DMS153 (cell line): ENCODE data around the gene CCR9.

Experiments
- DNase-seq: peaks from one replicate; lab custom pipeline; 2025; lab: John Stamatoyannopoulos, UW

Gene CCR9

DNA sequence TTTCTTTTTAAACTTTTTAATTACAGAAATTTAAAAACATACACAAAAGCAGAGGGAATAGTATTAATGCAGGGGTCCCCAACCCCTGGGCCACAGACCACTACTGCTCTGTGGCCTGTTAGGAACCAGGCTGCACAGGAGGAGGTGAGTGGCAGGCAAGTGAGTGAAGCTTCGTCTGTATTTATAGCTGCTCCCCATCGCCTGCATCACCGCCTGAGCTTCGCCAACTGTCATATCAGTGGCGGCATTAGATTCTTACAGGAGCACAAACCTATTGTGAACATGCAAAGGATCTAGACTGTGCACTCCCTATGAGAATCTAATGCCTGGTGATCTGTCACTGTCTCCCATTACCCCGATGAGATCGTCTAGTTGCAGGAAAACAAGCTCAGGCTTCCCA is 22.4 kb downstream of the CCR9 start:
- no peak for DNase-seq

DNA sequence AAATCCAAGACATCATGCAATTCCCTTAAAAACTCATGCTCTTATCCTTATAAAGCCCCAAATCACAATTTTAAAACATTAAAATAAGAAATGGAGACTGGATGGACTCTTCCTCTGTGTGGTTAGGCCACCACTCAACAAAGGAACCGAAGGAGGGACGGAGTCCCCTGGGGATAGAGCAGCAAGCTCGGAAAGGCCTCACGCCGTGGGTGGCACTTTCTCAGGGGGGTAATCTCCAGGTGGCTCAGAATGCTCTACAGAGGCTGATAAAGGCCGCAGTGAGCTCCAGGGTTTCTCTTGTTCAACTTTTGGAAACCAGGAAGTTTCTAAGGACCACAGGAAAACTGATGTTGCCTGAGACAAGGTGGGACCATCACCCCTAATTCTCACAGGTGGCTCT is 23.2 kb downstream of the CCR9 start:
- DNase-seq, result no peak

DNA sequence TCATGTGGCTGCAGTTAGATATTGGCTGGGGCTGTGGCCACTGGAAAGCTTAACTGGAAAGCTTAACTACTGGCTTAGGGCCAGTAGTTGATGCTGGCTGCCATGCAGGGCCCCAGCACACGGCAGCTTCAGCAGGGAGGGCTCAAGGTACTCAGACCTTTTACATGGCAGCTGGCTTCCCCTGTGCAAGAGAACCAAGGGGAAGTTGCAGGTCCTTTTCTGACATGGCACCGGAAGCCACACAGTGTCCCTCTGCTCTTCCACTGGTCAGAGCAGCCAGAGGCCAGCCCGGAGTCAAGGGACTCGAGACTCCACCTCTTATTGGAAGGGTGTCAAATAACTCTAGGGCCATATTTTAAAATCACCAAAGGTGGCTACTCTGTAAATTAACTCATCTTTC is 24.5 kb downstream of the CCR9 start:
- no peak for DNase-seq

DNA sequence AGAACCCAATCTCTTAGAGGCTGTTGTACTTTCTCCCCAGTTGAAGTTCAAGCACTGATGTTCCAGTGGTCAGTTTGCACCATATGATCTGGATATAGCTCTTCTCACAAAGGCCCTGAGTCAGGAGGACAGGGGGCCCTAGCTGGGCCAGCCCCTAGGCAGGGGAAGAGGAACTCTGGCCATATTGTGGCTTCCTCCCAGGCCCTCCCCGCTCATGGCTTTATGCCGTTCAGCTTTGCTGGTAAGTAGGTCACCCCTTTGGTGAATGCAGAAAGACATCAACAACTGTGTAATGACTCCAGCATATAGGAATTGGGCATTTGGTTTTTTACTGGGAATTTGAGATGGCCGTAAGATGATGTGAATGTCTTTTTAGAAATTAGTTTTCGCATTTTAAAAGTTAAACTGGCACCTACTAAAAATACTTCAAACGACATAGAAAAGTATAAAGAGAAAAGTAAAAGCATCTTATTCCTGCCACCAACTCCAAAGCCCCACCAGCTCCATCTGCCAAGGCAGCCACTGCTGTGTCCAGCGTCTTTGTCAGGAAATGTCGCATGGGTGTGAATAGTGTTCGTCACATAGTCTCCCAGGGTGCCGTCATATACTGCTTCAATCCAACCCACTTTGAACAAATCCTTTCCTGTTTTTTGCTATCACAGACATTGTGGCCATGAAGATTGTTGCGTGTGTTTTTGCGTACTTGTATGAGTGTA is 25.3 kb downstream of the CCR9 start:
- no peak for DNase-seq

DNA sequence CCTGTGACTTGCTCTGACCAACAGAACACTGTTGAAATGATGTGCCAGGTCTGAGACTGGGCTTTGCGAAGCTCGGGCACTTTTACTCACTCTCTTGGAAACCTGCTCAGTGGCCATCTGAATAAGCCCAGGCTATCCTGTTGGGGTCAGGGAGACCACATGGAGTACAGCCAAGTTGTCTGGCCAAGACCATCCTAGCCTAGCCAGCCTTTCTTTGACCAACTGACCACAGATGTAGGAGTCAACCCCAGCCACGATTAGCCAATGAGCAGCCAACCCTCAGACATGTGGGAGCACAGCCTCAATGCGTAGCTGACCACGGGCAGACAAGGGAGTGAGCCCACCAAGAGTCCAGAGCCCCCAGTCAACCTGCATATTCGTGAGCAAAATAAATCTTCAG is 26.1 kb downstream of the CCR9 start:
- no peak for DNase-seq

DNA sequence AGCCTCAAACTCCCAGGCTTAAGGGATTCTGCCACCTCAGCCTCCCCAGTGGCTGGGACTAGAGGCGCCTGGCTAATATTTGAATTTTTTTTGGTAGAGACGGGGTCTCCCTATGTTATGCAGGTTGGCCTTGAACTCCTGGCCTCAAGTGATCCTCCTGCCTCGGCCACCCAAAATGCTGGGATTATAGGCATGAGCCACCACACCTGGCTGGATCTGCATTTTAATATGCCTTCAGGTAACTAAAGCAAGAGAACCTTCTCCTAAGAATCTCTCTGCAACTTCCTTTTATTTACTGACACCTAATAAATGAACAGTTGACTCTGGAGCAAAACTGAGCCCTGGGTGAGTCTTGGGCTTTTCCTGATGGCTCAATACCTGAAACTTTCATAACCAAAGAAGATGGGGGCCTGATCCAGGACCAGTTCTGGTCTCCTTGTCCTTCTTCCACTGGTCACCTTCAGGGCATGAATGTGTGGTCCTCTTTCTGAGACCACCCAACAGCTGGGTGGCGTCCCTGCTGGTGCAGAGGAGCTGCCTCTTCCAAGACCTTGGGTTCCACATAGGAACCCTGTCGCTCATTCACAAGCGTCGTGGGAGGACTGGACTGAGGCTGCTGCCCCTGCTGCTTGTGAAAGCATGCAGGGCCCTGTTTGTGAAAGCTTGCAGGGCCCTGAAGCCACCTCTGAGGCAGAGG is 28.2 kb downstream of the CCR9 start:
- DNase-seq, result no peak

DNA sequence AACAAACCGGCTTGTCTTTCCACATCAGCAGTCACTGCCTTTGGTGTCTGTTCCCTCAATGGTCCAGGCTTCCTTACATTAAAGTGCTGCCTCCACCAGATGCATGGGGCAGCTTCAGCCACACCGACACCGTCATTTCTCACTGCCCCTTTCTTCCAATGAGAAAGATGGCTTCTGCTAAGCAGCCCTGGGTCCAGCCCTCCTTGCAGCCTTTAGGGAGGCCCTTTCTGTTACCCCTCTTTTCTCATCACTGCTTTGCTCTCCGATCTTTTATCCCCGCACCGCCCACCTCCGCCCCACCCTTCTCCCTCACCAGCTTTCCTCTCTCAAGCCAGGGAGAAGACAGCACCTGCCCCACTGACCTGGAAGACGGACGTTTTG is 28.7 kb downstream of the CCR9 start:
- DNase-seq, result no peak

DNA sequence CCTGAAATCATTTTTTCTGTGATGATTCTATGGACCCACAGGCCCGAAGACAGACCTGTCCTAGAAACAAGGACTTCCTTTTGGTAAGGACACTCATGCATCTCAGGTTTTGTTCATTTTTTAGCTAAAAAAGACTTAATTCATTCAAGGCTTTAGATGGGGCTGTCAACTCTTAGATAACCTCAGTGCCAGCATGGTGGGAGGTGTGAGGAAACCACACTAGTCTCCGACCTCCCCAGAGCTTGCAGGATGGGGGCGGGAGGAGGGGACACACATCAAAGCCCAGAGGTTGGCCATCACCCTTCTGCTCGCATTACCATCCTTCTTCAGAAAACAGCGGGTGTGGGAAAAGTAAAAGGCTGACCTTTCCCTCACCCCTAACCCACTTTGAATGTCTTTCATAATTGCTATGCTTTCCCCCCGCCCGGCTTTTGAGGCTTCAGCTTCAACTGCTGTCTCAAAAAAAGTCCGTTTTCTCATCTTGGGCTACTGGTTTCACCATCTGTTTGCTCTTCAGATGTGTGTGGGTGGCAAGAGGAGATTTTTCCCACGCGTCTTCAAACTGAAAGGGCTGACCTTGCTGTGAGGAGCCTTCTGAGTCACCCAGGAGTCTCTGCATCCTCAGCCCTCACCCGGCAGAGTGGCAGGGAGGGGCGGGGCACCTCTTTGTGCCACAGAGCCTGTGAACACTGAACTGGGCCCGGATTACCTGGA is 29.3 kb downstream of the CCR9 start:
- DNase-seq, result no peak

DNA sequence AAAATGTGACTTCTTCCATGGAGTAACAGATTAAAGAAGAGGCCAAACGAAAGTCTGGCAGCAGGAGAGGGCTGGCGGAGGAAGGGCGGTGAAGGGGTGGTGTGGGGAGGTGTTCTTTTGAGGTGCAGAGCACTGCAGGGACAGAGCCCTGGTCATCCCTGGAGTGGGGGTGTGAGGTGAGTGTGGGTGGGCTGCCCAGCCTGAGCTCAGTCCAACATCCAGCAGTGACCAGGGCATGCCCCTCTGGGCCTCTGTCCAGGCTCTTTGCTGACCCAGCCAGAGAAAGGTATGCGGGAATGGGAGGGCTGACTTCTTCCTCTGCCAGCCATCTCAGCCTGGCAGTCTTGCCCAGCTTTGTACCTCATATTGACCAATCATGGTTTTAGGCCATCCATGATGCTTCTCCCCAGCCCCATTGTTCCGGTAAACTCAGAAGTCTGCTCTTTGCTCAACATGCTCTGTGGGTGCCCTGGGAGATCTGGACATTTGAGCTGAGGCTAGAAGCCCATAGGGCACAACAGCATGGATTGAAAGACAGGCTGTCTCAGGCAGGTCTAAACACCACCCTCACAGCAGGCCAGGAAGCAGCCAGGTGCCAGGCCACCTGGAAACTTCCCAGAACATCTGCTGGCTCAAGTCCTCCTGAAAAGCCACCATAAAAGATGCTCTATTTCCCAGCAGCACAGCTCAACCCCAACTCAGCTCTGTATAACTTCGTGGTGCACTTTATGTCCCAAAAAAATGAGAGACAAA is 31.0 kb downstream of the CCR9 start:
- DNase-seq, result no peak

DNA sequence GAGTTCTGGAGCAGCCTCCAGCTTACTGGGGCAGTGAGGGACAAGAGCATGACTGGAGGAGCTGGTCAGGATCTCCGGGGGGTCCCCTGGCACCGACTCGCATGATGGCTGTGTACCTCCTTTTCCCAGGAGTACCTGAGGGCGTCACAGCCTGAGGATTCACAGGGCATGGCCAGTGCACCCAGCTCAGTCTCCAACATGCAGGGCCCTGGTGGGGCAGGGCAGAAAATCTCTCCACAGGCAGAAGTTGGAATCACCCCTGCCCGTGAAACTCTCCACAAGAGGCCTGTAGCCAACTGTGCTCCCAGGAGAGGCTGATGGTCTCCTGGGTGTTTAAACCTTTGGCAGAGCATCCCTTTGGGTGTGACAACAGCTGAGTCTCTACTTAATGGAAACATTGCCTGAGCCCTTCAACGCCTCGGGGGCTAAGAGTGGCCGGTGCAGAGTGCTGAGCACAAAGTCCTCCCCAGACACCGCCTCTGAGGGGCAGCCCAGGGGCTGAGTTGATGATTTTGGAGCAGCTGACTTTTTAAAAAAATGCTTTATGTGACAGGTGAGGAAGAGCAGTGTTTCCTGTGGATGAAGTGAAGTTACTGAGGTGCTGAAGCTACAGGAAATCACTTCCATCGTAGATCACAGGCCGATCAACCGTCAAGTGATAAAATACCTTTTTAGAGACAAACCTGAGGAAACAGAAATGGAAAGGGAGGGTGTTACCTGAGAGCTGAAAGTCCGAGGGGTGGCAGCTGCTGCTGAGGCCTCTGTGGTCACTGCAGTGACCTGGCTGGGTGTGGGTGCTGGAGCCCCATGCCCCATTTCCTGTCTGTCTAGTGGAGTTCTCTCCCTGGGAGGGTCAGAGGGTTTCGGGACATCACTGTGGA is 35.1 kb downstream of the CCR9 start:
- no peak for DNase-seq

DNA sequence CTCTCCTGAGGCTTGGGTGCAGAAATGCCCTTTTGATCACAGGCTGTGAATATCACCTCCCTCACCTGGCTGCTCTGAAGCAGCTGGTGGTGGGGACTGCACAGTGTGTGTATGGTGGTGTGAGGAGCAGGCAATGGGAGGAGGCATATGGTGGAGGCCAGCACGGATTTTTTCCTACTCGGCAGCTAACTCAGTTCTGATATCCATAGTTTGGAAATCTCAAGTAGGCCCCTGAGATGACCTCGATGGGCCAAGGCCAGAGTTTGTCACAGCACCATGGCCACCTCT is 35.6 kb downstream of the CCR9 start:
- no peak for DNase-seq

DNA sequence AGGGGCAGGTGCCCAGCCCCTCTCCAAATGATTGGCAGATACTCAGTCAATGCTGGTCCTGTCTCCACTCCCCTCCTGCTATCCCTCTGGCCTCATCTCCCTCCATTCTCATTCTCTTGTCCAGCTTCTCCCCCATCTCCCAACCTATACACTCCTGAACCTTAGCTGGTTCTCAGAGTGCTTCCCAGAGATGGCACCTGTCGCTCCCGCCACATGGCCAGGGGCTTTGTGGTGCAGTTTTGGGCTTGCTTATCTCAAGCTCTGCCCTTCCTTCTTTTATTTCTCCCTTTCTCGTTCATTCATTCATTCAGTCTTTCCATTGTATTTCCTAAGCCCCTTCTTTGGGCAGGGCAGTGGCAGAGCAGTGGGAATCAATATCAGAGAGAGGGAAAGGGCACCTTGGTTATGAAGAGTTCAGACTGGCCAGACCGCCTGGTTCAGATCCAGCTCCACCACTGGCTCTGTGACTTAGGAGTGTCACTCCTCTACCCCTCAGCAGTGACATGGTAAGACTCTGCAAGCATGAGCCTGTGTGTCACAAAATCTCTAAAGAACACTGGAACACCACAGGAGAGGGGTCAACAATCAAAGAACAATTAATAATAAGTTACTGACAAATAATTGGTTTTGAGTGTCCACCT is 36.7 kb downstream of the CCR9 start:
- DNase-seq, result no peak

DNA sequence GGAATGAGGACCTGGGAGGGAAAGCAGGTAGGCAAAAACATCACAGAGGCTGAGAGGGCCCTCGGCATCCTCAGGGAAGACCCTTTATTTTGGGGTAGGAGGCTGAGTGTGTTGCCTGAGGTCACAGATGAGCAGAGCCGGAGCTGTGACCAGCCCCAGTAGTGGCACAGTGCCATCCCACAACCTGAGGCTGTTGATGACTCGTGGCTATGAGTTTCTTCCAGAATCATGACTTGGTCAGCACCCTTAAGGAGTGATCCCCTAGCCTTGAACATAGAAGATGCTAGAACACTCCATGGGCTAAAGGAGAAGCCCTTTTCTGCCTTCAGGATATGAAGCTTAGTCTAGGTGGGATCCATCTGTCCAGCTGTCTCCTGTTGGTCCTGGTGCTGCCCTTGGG is 37.4 kb downstream of the CCR9 start:
- DNase-seq, result no peak

DNA sequence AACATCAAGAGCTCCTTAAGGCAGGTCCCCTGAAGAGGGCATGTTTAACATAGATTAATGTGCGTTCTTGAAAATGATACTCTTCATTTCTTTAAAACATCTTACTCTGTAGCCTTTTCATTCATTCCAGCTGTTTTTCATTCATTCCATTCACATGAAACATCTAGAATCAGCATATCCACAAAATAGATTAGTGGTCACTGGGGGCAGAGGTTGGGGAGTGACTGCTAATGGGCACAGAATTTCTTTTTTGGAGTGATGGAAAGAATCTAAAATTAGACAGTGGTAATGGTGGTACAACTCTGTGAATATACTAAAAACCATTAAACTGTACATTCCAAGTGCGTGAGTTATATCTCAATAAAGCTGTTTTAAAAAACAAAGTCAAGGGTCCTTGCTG is 41.5 kb downstream of the CCR9 start:
- DNase-seq, result no peak

DNA sequence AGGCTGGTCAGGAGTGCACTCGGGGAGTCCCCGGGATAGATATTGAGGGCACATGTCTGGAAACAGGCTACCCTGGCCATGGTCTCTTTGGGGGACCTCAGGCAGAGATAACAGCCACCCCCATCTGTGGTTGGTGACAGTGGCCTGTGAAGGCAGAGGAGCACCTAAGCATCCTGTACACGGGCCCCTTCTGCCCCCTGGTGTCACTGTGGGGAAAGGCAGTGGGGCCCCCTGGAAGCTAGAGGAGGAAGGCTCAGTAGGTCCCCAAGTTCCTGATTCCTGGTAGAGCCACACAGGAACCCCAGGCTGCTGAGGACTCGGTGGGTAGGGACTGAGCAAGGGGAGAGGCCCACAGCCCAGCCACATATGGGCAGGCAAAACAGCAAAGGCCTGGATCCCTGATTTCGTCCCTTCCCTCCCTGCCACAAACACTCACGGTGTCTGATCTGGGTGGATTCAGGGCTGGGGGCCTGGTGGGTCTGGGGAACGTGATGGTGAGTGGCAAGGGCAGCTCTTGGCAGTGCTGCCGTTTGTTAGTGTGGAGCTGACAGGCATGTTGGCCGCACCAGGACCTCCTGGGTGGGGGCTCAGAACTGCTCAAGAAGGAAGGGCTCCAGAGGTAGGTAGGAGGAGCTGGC is 42.8 kb downstream of the CCR9 start:
- DNase-seq, result no peak

DNA sequence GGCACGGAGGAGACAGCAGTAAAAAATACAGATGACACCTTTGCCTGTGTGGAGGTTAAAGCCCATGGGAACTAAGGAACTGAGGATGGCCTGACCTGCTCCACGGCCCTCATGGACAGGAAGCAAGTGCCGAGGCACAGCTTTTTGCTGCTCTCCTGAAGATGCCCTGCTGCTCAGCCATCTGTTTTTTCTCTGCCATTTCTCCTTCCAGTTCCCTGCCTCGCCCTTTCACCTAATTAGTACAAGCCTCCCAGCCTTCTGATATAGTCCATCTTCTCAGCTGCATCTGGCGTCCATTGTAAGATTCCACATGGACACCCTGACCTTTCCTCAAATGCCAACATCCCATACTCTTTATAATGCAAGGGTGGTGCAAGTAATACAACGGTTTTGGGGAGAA is 45.2 kb downstream of the CCR9 start:
- no peak for DNase-seq

DNA sequence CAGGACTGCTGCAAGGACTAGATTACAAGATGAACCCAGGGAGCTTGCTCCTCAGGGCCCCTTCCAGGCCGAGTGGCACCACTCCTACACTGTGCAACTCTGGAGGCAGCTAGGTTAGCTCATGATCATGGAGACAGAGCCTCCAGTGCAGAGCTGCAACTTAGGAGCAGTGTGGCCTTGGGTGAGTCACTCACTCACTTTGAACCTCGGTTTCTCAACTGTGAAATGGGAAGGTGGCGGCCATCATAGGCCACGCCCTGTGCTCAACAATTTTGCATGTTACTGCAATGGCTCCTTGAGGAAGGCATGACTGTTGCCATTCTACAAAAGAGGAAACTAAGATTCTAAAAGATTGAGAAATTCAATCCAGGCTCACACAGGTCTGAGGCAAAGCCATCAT is 45.8 kb downstream of the CCR9 start:
- no peak for DNase-seq

DNA sequence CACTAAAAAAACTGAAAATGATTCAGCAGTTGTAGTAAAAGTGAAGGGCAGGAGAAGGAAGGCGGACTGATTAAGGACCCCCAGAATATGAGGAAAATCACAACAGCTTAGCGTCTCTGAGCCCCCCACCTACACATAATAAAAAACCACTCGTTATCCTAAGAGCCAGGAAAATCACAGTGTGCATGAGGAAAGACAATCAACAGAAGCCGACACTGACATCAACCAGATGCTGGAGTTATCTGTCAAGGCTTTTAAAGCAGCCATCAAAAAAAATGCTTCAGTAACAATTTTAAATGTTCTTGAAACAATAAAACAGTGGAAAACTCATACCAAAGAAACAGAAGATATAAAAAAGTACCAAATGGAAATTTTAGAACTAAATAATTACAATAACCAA is 47.2 kb downstream of the CCR9 start:
- no peak for DNase-seq

DNA sequence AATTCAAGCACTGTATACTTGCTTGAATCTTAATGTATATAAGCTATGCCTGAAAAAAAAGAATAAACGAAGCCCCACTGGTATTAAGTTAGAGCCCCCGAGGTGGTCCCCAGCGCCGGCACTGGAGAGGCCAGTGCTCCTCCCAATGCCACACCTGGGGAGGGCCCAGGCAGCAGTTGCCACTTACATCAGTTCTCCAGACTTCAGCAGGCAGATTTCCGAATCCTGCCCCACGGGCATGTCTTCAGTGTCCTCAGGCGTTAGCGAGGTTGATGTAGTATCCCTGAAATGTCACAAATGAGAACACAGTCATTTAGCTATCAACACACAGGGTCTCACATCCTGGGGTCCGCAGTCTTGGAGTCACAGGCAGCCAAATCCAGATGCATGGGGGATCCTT is 49.9 kb downstream of the CCR9 start:
- no peak for DNase-seq

DNA sequence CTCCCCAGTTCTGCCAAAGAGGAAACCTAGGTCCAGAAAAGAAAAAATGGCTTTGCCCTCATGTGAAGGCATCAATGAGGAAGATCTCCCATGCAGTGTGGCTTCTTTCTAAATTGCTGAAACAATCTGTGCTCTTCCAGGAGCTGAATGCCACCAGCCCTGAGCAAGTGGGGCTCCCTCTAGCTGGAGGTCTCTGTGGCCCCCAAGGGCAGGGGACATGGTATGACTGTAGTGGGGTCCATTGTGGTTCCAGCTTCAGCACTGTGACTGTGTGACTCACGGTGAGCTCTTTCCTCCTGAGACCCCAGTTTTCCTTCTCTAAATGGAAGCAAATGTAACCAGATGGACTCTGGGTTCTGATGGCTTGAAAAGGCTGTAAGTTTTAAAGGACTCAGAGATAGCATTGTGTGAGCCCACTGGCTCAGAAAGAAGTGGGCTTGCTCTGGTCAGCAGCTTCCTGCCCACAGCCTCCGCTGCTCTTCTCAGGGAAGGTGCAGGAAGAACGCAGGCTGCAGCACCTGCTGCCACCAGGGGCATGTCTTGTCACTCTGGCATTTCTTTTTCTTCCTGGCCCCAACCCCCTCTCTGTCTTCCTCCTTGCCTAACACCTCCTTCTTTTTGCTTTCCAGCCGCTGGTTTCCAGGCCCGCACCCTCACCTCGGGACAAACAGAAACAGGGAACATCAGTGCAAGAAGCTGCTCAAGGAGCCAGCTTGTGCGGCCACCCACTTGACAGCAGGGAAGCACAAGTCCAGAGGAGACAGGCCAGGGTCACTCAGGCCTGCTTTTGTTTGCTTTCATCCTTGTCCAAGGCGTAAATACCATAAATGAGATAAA is 51.1 kb downstream of the CCR9 start:
- no peak for DNase-seq
